ENCODE results near the gene AGMAT. TPM values are rescaled to one million over a fixed set of nuclear protein-coding genes. Genes with fewer than 3 reads are reported as not detected.

Gene AGMAT
- total and polyA plus RNA-seq, 2 of the 13 experiments (the other 11 are each of a cell fraction or from before 2014, with no cell fraction given) = 59.1 to 174 TPM

GRCh38 chr1:15524283-15525049, 60.4 kb downstream of the AGMAT start (continued):
- TF ChIP-seq MED1 (CRISPR knock-in tag; IDR thresholded peaks at IDR 0.05) = peak; percentile 8; the same call in 1 of the 2 replicates
- TF ChIP-seq ZHX2 (IDR thresholded peaks at IDR 0.05; ENCODE audit: low read depth) = peak; percentile 81
- no peak for TF ChIP-seq ZHX2 (CRISPR knock-in tag; IDR thresholded peaks at IDR 0.05; ENCODE audit: borderline replicate concordance)
- TF ChIP-seq ZIK1 (CRISPR knock-in tag; IDR thresholded peaks at IDR 0.05; ENCODE audit: borderline replicate concordance, low read depth) = no peak
- TF ChIP-seq ZNF737 (CRISPR knock-in tag; IDR thresholded peaks at IDR 0.05; ENCODE audit: borderline replicate concordance) = no peak
- TF ChIP-seq, protein P1, sequence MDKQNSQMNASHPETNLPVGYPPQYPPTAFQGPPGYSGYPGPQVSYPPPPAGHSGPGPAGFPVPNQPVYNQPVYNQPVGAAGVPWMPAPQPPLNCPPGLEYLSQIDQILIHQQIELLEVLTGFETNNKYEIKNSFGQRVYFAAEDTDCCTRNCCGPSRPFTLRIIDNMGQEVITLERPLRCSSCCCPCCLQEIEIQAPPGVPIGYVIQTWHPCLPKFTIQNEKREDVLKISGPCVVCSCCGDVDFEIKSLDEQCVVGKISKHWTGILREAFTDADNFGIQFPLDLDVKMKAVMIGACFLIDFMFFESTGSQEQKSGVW (CRISPR knock-in tag; IDR thresholded peaks at IDR 0.05; ENCODE audit: borderline replicate concordance) = no peak
- peak; percentile 73 for TF ChIP-seq PATZ1 (CRISPR knock-in tag; IDR thresholded peaks at IDR 0.05)
- TF ChIP-seq CBX1 (IDR thresholded peaks at IDR 0.05; ENCODE audit: low read depth) = no peak
- TF ChIP-seq ARID2 (CRISPR knock-in tag; IDR thresholded peaks at IDR 0.05; ENCODE audit: borderline replicate concordance) = no peak
- peak; percentile 40; the same call in 1 of the 2 replicates for TF ChIP-seq ZBTB2 (CRISPR knock-in tag; IDR thresholded peaks at IDR 0.05; ENCODE audit: low read depth)
- TF ChIP-seq PCBP2 (optimal IDR thresholded peaks at IDR 0.05; ENCODE audit: low read depth, low read length, poor library complexity, severe bottlenecking) = no peak
- TF ChIP-seq ZKSCAN1 (IDR thresholded peaks at IDR 0.05; ENCODE audit: low read length) = no peak
- TF ChIP-seq, protein P2, sequence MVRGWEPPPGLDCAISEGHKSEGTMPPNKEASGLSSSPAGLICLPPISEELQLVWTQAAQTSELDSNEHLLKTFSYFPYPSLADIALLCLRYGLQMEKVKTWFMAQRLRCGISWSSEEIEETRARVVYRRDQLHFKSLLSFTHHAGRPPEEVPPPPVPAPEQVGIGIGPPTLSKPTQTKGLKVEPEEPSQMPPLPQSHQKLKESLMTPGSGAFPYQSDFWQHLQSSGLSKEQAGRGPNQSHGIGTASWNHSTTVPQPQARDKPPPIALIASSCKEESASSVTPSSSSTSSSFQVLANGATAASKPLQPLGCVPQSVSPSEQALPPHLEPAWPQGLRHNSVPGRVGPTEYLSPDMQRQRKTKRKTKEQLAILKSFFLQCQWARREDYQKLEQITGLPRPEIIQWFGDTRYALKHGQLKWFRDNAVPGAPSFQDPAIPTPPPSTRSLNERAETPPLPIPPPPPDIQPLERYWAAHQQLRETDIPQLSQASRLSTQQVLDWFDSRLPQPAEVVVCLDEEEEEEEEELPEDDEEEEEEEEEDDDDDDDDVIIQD (CRISPR knock-in tag; IDR thresholded peaks at IDR 0.05; ENCODE audit: low read depth) = no peak
- TF ChIP-seq GABPB1 (CRISPR knock-in tag; IDR thresholded peaks at IDR 0.05) = peak; percentile 35; the same call in 1 of the 2 replicates
- TF ChIP-seq ZNF746 (CRISPR knock-in tag; IDR thresholded peaks at IDR 0.05) = no peak
- no peak for TF ChIP-seq ZC3H13 (CRISPR knock-in tag; IDR thresholded peaks at IDR 0.05)
